Breast epithelium (tissue), 4 donors: ENCODE measurements around the gene AURKAIP1. TPM values are rescaled to one million over a fixed set of nuclear protein-coding genes. Genes with fewer than 3 reads are reported as not detected.
A peak's percentile ranks its signal among the peaks of the same experiment; 100 is the strongest.

Source experiments
- DNase-seq, 2 donors: peaks; one replicate each; pipeline ENCODE4 v3.0.0-alpha.2; 2019; ENCODE audit warnings: low spot score in 2 of 2
- H3K27ac ChIP-seq, 2 donors: fragments of 200-600 bp; sonication (generic) in 1 of 2; one replicate each; pipeline ENCODE4 v1.5.1; 2016 to 2019; ENCODE audit warnings: mild to moderate bottlenecking in 1 of 2
- H3K27me3 ChIP-seq, 2 donors: fragments of 200-600 bp; sonication (generic) in 1 of 2; one replicate each; pipeline versions ENCODE4 v1.5.1 to v1.6.0; 2017 to 2019; ENCODE audit warnings: control low read depth in 1 of 2, mild to moderate bottlenecking in 1 of 2
- H3K36me3 ChIP-seq: fragments of 200-600 bp; one replicate; pipeline ENCODE4 v1.5.1; 2019
- H3K4me1 ChIP-seq, 2 donors: fragments of 200-600 bp; sonication (generic); one replicate each; pipeline ENCODE4 v1.5.1; 2016 to 2019; ENCODE audit warnings: control low read depth in 1 of 2
- H3K4me3 ChIP-seq, 3 donors: fragments of 200-600 bp; sonication (generic); 1 replicate in 2 of 3; 2 replicates in 1 of 3; pipeline ENCODE4 v1.5.1; 2016 to 2019; ENCODE audit warnings: mild to moderate bottlenecking in 3 of 3, moderate library complexity in 2 of 3
- H3K9me3 ChIP-seq, 2 donors: fragments of 200-600 bp; sonication (generic) in 1 of 2; one replicate each; pipeline ENCODE4 v1.5.1; 2016 to 2019; ENCODE audit warnings: control low read depth in 1 of 2
- CTCF ChIP-seq, 3 donors: fragments of 450-650 bp; IDR thresholded peaks; one replicate each; pipeline ENCODE4 v1.5.1; 2016 to 2017; ENCODE audit warnings: antibody characterized with exemption in 3 of 3, mild to moderate bottlenecking in 3 of 3, moderate library complexity in 3 of 3
- POLR2A ChIP-seq: fragments of 450-650 bp; IDR thresholded peaks from one replicate; pipeline ENCODE4 v1.6.1; 2016; ENCODE audit warnings: antibody characterized with exemption, mild to moderate bottlenecking, moderate library complexity
- POLR2AphosphoS5 ChIP-seq, 3 donors: sonication (generic); formaldehyde crosslinking; IDR thresholded peaks; one replicate each; pipeline ENCODE4 v1.6.1; 2017; ENCODE audit warnings: antibody characterized with exemption in 3 of 3
- intact Hi-C: fragments of 100-400 bp; cut with DNase I; formaldehyde crosslinking; loops from one replicate; pipeline ENCODE4 v1.15.1; 2023; ENCODE audit warnings: low total_unique reads
- total RNA-seq, 3 donors: library from RNA; depleted of rRNA; stranded (reverse); fragments of >200 nt; gene quantifications; one replicate each; pipeline ENCODE4 v1.1.0, GENCODE V29; 2016

The AURKAIP1 gene
- total RNA-seq, 3 donors from 2014 or later: 91.3 to 116 (median 99.6) TPM

DNA sequence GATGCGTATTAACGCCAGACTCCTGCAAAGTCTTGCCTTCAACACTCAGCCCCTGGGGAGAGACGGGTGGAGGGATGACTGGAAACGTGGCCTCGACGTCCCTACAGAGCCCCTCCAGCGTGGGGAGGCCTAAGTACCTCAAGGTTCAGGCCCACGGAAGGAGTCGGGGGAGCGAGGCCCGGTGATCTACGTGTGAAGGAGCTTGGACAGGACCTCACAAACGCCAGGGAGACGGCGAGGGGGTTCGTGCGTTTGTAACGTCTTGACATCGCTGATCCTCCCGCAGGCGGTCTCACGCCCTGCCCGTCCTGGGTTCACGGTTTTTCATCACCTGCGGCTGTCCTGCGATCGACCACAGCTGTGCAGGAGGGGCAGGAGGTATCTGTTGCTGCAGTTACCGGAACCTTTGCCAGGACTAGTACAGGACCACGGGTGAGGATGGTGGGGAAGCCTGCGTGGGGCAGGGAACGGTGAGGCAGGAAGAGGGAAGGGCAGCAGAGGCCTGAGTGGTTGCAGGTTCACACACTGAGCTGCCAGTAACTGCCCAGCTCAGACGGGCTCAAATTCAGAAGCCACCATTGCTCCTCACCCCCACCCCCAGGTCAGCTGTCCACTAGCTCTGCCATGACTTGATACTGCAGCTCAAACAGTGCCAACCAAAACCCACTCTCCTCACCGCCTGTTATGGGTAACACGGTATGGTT, 25.0 kb upstream of the AURKAIP1 start:
- Histone ChIP-seq H3K9me3 (no peaks in the 10 kb centered on the region), H3K4me1 (peaks cover 0 to 18% of the 10 kb centered on the region in 2 donors), H3K36me3 (peaks cover 8% of the 10 kb centered on the region), H3K4me3 (peak overlapping the region; percentile 94 to 100 (median 99)), H3K27me3 (no peaks in the 10 kb centered on the region), H3K27ac (peak overlapping the region; percentile 82 to 88)
- TF ChIP-seq POLR2AphosphoS5 (IDR thresholded peaks at IDR 0.05) (no peak), CTCF (IDR thresholded peaks at IDR 0.05) (no peak), POLR2A (no peak)
- intact Hi-C loops: no loop called here
- no peak for DNase-seq

DNA sequence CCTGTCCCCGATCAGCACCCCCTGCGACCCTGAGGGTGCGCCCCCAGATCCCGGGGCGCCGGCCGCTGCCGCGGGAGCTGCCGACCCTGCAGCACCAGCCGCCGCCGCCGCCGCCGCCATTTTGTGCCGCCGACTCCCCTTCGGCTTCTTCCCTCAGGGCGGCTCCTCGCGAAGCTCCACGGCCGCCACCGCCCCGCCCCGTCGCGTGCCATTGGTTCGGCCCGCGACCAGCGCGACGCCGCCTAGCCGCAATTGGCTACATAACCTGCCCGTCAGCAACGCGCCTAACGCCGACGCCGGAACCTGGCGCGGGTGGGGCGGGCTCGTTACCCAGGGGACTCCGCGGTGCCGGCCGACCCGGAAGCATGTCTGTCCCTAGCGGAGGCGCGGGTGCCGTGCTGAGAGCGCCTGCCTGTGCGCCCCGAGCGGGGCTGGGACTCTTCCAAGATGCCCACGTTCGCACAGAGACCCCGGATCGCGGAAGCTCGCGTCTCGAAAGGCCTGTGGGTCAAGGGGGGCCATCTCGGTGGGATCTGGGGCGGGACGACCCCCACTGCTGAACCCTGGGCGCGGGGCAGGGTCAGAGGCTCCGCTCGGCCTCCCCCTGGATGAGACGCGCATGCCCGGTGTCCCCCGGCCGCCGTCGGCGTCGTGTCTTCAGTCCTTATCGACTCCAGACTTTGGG, 24.3 kb upstream of the AURKAIP1 start, which contains the start of gene CCNL2:
Gene CCNL2, minus strand, starts transcription at position 149 of the 685 bp plus-strand sequence. Its CDS starts 29 bp downstream, at position 120.
- DNase-seq: peak; percentile 97 to 99
- peak; percentile 76 to 94 (median 88) for TF ChIP-seq POLR2AphosphoS5 (IDR thresholded peaks at IDR 0.05)
- TF ChIP-seq POLR2A: no peak
- TF ChIP-seq CTCF (IDR thresholded peaks at IDR 0.05): peak; percentile 77 to 85 (median 84)
- Histone ChIP-seq H3K4me1 (peaks cover 0 to 18% of the 10 kb centered on the region in 2 donors), H3K36me3 (peaks cover 10% of the 10 kb centered on the region), H3K27ac (peak within 1 kb of the TSS; percentile 82 to 88), H3K9me3 (no peaks in the 10 kb centered on the region), H3K4me3 (peak within 1 kb of the TSS; percentile 94 to 100 (median 99)), H3K27me3 (no peaks in the 10 kb centered on the region)
- intact Hi-C loops: no loop called here

- no peak for DNase-seq
- no peaks in the 10 kb centered on the region for H3K9me3 ChIP-seq
- TF ChIP-seq POLR2AphosphoS5 (IDR thresholded peaks at IDR 0.05) (no peak), CTCF (IDR thresholded peaks at IDR 0.05) (no peak), POLR2A (no peak)
- intact Hi-C loops: no loop called here
- peaks cover 0 to 18% of the 10 kb centered on the region in 2 donors for H3K4me1 ChIP-seq
- peak overlapping the region; percentile 94 to 100 (median 99) for H3K4me3 ChIP-seq
- H3K27me3 ChIP-seq: no peaks in the 10 kb centered on the region
- peaks cover 10% of the 10 kb centered on the region for H3K36me3 ChIP-seq
- peak overlapping the region; percentile 82 to 88 for H3K27ac ChIP-seq
Observed at GRCh38 chr1:1398677-1399186, 23.7 kb upstream of the AURKAIP1 start.

DNA sequence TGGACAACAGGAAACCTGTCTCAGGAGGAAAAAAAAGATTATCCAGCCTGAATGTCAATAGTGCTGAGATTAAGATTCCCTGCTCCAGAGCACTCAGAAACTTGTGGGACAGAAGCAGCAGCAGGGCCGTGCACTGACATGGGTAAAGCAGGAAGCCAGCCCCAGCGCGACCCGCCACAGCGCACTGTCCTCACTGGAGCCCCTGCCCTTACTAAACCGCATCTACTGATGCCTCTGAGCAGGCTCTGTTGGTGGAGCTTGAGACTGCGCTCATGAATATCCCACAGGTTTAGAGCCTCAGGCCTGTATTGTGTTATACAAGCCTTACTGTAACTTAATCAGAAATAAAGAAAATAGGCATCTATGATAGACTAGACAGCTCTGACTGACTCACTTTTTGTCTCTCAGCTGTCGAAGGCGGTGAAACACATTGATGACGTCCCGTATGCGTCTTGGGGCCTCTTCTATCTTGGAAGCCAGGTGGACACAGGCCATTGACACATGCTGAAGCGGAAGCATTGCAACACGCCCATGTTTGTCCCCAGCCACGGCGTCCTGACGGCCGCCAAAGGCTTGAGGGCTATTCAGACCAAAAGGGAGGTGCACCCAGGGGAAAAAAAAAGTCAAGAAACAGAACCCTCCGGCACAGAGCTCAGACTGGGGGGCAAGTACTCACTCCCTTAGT, 23.0 kb upstream of the AURKAIP1 start:
- Histone ChIP-seq H3K27ac (peak overlapping the region in 1 of 2 donors; percentile 82), H3K9me3 (no peaks in the 10 kb centered on the region), H3K4me1 (peaks cover 0 to 18% of the 10 kb centered on the region in 2 donors), H3K36me3 (peaks cover 10% of the 10 kb centered on the region), H3K4me3 (peak overlapping the region; percentile 94 to 100 (median 99)), H3K27me3 (no peaks in the 10 kb centered on the region)
- no peak for DNase-seq
- TF ChIP-seq CTCF (IDR thresholded peaks at IDR 0.05): no peak
- intact Hi-C loops: no loop called here
